BLaER1 (cell line): ENCODE results near the gene CDC42BPB.
A peak's percentile ranks its signal among the peaks of the same experiment; 100 is the strongest.

Experiments
- H3K27ac ChIP-seq: shearing (Covaris generic); formaldehyde crosslinking; 2 replicates; pipeline ENCODE4 v1.8.1; 2022
- H3K27me3 ChIP-seq: shearing (Covaris generic); formaldehyde crosslinking; 2 replicates; pipeline ENCODE4 v1.8.1; 2022
- H3K36me3 ChIP-seq: shearing (Covaris generic); formaldehyde crosslinking; 2 replicates; pipeline ENCODE4 v1.8.1; 2022
- H3K4me1 ChIP-seq: shearing (Covaris generic); formaldehyde crosslinking; 2 replicates; pipeline ENCODE4 v1.8.1; 2022
- H3K4me2 ChIP-seq: shearing (Covaris generic); formaldehyde crosslinking; 2 replicates; pipeline ENCODE4 v1.8.1; 2022
- H3K4me3 ChIP-seq: shearing (Covaris generic); formaldehyde crosslinking; 2 replicates; pipeline ENCODE4 v1.8.1; 2022
- H3K9ac ChIP-seq: shearing (Covaris generic); formaldehyde crosslinking; 2 replicates; pipeline ENCODE4 v1.8.1; 2022
- H3K9me3 ChIP-seq: shearing (Covaris generic); formaldehyde crosslinking; 2 replicates; pipeline ENCODE4 v1.8.1; 2022
- H4K20me1 ChIP-seq: shearing (Covaris generic); formaldehyde crosslinking; 2 replicates; pipeline ENCODE4 v1.8.1; 2022
- Cebpa-rat ChIP-seq: shearing (Covaris generic); IDR thresholded peaks from 2 replicates; pipeline ENCODE4 v1.8.1; 2022

The CDC42BPB gene

DNA sequence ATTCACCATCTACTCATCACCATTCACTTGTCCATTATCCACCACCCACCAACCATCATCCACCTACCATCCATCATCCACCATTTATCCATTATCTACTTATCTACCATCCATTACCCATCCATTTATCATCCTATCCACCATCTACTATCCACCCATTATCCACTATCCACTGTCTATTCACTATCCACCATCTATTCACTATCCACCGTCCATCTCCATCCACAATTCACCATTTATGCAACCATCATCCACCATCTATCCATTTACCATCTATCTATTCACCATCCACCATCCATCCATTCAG, 136.4 kb downstream of the CDC42BPB start:
- H4K20me1 ChIP-seq, result no peaks in the 10 kb centered on the region

GRCh38 chr14:102920273-102920997, 136.9 kb downstream of the CDC42BPB start:
- Histone ChIP-seq H3K27me3 (peaks cover 31% of the 10 kb centered on the region), H3K9ac (no peak overlapping the region), H3K36me3 (no peaks in the 10 kb centered on the region), H3K4me1 (peaks cover 24% of the 10 kb centered on the region; the same call in 1 of the 2 replicates), H3K4me3 (no peak overlapping the region), H3K27ac (no peak overlapping the region), H4K20me1 (no peaks in the 10 kb centered on the region), H3K4me2 (no peak overlapping the region), H3K9me3 (peaks cover 19% of the 10 kb centered on the region)
- TF ChIP-seq Cebpa-rat, result no peak

More for the DNA sequence above, 136.4 kb downstream of the CDC42BPB start:
- Histone ChIP-seq H3K4me1 (peaks cover 24% of the 10 kb centered on the region; the same call in 1 of the 2 replicates), H3K9me3 (peaks cover 19% of the 10 kb centered on the region), H3K27ac (no peak overlapping the region), H3K36me3 (no peaks in the 10 kb centered on the region), H3K27me3 (peaks cover 31% of the 10 kb centered on the region), H3K9ac (no peak overlapping the region), H3K4me2 (no peak overlapping the region), H3K4me3 (no peak overlapping the region)
- no peak for TF ChIP-seq Cebpa-rat

DNA sequence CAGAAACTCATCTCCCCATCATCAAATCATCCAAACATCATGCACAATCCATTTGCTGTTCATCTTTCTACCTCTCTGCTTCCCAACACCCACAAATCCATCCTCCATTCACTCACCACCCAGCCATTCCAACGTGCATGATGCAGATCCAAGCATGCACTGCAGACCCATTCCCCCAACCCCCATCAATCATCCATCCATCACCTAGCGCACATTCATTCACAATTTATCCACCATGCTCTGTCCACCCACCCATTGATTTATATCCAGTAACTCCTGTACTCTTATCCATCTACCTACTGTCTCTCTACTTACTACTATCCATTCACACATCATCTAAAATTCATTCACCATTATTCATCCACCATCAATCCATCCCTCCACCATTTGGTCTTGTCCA, 138.9 kb downstream of the CDC42BPB start:
- H3K27ac ChIP-seq, result no peak overlapping the region
- H3K4me2 ChIP-seq, result no peak overlapping the region
- TF ChIP-seq Cebpa-rat, result no peak
- H3K27me3 ChIP-seq, result peaks cover 18% of the 10 kb centered on the region
- H3K36me3 ChIP-seq, result no peaks in the 10 kb centered on the region
- H3K4me1 ChIP-seq, result peaks cover 32% of the 10 kb centered on the region
- H3K9me3 ChIP-seq, result peaks cover 19% of the 10 kb centered on the region
- H4K20me1 ChIP-seq, result 0 out of 2 replicates have a peak, but pooled peaks cover 7% of the 10 kb centered on the region
- H3K9ac ChIP-seq, result no peak overlapping the region
- H3K4me3 ChIP-seq, result no peak overlapping the region

DNA sequence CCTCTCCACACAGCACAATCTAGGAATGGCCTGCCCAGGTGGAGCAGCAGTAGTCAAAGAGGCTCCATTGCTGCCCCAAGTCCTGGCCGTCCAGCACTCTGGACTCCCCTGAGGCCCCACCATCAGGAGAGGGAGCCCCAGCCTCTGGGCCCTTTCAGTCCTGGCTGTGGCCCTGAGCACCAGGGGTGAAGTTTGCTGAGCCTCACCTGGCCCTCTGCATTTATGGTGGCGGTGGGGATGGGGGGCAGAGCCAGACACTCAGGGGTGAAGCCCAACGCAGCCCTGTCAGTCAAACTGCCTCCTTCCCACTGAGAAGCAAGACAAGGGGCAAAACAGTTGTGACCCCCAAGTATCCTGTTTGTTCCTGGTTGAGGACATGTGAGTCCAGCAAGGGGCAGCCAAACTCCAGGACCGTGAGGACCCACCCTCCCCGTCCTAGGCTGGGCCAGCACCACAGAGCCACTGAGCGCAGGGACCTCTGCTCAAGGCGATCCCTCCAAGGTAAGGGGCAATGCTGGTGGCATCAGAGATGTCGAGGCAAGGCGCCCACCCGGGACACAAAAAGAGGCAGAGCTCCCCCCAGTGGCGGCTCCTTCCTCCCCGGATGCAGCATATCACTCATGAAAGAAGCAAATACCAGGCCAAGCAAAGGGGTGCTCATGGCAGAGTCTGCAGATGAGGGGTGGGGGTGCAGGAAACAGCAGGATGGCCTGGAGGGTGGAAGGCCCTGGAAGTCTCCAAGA, 139.7 kb downstream of the CDC42BPB start:
- H3K4me1 ChIP-seq, result peaks cover 36% of the 10 kb centered on the region
- H3K4me2 ChIP-seq, result peak overlapping the region; percentile 37
- no peak for TF ChIP-seq Cebpa-rat

GRCh38 chr14:102917056-102917385, 140.3 kb downstream of the CDC42BPB start:
- Histone ChIP-seq H3K27ac (no peak overlapping the region), H3K4me1 (peaks cover 36% of the 10 kb centered on the region), H3K9ac (no peak overlapping the region)

More for the DNA sequence above, 139.7 kb downstream of the CDC42BPB start:
- Histone ChIP-seq H3K9ac (no peak overlapping the region), H3K27me3 (peaks cover 10% of the 10 kb centered on the region), H3K27ac (no peak overlapping the region), H3K9me3 (peaks cover 11% of the 10 kb centered on the region), H3K36me3 (no peaks in the 10 kb centered on the region), H4K20me1 (0 out of 2 replicates have a peak, but pooled peaks cover 7% of the 10 kb centered on the region), H3K4me3 (no peak overlapping the region)

GRCh38 chr14:102916347-102917055, 140.8 kb downstream of the CDC42BPB start:
- Histone ChIP-seq H3K9ac (no peak overlapping the region), H3K27ac (no peak overlapping the region), H3K4me2 (no peak overlapping the region), H3K4me1 (peaks cover 36% of the 10 kb centered on the region), H3K36me3 (peaks cover 9% of the 10 kb centered on the region; the same call in 1 of the 2 replicates), H3K9me3 (peaks cover under 1% of the 10 kb centered on the region; the same call in 1 of the 2 replicates), H3K27me3 (no peaks in the 10 kb centered on the region), H4K20me1 (0 out of 2 replicates have a peak, but pooled peaks cover 7% of the 10 kb centered on the region), H3K4me3 (no peak overlapping the region)
- TF ChIP-seq Cebpa-rat, result no peak

More at GRCh38 chr14:102917056-102917385, 140.3 kb downstream of the CDC42BPB start:
- no peak overlapping the region for H3K4me3 ChIP-seq
- no peak for TF ChIP-seq Cebpa-rat
- H3K4me2 ChIP-seq, result no peak overlapping the region
- H3K27me3 ChIP-seq, result peaks cover 3% of the 10 kb centered on the region
- 0 out of 2 replicates have a peak, but pooled peaks cover 7% of the 10 kb centered on the region for H4K20me1 ChIP-seq
- peaks cover 5% of the 10 kb centered on the region; the same call in 1 of the 2 replicates for H3K9me3 ChIP-seq
- peaks cover 4% of the 10 kb centered on the region; the same call in 1 of the 2 replicates for H3K36me3 ChIP-seq

- Histone ChIP-seq H3K9ac (no peak overlapping the region), H3K27ac (no peak overlapping the region), H3K4me2 (peak overlapping the region; percentile 85; the same call in 1 of the 2 replicates), H3K4me3 (no peak overlapping the region), H3K36me3 (peaks cover 9% of the 10 kb centered on the region; the same call in 1 of the 2 replicates), H3K4me1 (peaks cover 36% of the 10 kb centered on the region), H3K9me3 (no peaks in the 10 kb centered on the region; the same call in 1 of the 2 replicates), H3K27me3 (no peaks in the 10 kb centered on the region), H4K20me1 (0 out of 2 replicates have a peak, but pooled peaks cover 7% of the 10 kb centered on the region)
- no peak for TF ChIP-seq Cebpa-rat
These were observed 141.8 kb downstream of the CDC42BPB start for GRCh38 chr14:102915292-102916110.

DNA sequence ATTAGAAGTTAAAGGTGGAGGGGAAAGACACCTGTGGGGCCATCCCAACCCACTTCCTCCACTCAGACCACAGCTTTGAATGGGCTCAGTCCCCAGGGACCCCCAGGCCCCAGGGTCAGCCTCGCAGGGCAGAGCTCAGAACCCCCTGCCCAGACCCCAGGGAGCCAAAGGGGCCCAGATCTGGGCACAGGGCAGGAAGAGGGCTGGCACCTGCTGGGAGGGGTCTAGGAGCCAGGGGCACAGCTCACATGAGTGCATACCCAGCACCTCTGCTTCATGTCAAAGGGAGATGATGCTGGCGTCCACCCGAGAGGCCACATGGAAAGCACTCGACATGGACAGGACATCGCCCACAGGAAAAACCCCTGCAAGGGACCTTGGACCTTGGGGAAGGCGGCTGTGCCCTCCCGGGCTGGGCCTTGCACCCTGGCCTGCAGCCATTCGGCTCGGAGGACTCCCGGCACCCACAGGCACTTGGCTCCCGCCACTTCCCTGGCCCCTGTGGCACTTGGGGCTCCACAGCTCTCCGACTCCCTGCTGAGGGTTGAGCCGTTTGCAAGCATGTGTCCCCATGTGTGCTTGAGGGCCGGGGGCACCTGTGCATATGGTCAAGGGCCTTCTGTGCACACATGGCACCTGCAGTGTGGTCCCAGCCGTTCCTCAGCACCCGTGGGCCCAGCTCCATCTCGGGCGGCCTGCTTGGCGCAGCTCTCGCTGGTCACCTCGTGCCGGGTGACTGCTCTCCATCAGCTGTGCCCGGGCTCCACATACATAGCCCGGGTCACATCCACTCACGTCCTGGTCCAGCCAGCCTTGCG, 142.7 kb downstream of the CDC42BPB start:
- Histone ChIP-seq H3K9ac (peak overlapping the region; percentile 29; the same call in 1 of the 2 replicates), H3K9me3 (no peaks in the 10 kb centered on the region), H3K27me3 (no peaks in the 10 kb centered on the region), H3K27ac (peak overlapping the region; percentile 34; the same call in 1 of the 2 replicates), H3K4me1 (peaks cover 38% of the 10 kb centered on the region), H3K36me3 (peaks cover 9% of the 10 kb centered on the region; the same call in 1 of the 2 replicates), H3K4me2 (peak overlapping the region; percentile 85), H4K20me1 (0 out of 2 replicates have a peak, but pooled peaks cover 7% of the 10 kb centered on the region), H3K4me3 (no peak overlapping the region)
- TF ChIP-seq Cebpa-rat, result no peak
